GM12892 (cell line): Measurements from ENCODE around the gene LMX1A.

Source experiments
- POLR2A ChIP-seq: IDR thresholded peaks from 2 replicates; pipeline ENCODE4 v1.6.1; 2011; ENCODE audit warnings: low read depth, low read length, control low read depth
- TAF1 ChIP-seq: IDR thresholded peaks from 2 replicates; pipeline ENCODE4 v1.6.1; 2011; ENCODE audit warnings: low read depth, mild to moderate bottlenecking, control low read depth, low read length, borderline replicate concordance

DNA sequence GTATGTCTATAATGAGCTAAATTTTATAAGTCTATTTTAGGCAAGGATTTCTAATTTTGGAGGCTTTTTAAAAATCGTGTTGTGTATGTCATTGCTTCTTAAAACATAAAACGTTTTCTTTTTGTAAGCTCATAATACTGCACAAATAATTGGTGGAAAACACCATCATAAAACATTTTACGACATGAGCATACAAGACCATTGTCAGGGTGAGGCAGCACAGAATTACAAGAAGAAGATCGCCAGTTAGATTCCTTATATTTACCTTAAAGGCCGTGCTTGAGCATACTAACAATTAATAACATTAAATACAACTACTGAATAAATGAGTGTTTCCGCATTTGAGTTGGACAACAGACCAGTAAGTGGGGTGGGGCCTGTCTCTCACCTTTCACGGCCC lies 19.1 kb upstream of the LMX1A start:
- TF ChIP-seq TAF1 (no peak), POLR2A (no peak)
